Limb (tissue), 2 donors: ENCODE results near the gene PLXNB1.

Source experiments
- DNase-seq, 2 donors: peaks; one replicate each; pipeline ENCODE4 v3.0.0-alpha.2; 2016; ENCODE audit errors: extremely low spot score in 2 of 2

The PLXNB1 gene

DNA sequence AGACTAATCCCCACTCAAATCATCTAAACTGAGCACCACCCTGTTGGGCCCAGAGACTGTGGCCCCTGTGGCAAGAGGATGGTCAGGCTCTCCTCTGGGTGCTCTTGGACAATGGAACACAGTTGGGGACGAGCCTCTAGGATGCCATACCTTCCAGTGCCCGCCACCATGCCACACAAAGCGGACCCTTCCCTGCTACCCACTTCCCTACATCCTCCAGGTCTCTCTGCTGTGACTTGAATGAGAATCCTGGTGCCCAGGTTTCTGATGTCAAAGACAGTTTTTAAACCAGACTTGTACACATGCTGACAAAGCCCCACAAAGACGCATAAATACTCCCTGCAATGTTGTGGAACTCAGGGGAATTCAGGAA, 5.3 kb upstream of the PLXNB1 start:
- DNase-seq: no peak

DNA sequence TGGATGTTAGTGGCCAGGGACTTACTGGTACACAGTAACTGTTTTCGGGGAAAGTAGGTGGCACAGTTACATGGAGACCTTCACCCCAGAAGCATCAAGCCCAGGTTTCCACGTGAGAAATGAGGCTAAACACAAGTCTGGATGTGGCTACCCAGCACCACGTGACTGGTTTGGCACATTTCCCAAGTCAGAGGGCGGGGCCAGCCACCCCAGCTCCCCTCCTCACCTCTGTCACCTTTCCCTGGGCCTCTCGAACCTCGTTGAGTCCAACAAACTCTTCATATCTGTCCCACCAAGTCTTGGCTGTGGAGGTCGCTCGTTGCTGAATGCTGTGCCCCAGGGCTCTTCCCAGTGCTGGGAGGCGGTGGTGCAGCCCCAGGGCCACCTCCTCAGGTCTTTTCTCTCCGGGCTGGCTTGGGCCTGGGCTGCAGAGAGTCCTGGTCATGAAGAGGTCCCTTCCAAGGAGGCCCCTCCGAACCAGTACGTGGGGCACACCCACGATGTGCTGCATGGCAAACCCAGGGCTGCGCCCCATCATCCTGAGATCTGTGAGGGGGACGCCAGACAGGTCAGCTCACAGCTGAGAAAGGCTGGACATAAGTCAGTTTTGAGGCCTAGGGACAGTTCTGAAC, 4.8 kb upstream of the PLXNB1 start:
- DNase-seq: peak in 1 of 2 donors; percentile 29

DNA sequence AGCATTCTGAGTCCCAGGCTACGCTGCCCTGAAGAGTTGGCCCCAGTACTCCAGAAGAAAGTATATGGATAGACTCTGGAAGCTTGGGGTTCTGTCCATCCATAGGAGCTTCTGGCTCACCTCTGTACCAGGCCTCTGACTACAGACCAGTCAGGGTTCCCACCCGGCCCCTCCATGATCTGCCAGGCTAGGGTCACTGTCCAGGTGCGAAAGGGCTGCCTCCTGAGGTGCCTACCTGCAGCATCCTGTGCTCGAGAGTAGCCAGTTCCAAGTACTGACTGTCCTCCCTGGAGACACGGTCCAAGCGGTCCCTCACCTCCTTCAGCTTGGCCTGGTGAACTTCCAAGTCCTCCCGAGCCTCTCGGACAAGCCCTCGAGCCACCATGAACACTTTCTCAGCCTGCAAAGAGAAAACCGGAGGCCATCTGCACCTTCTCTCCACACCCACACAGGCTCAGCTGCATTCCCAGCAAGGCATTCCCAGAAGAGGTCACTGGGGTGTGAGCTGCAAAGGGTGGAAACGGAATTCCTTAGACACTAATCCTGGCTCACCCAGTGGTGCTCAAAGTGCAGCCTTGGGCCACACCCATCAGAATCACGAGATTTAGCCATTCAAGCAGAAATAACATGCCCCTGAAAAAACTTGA, 3.7 kb upstream of the PLXNB1 start:
- peak in 1 of 2 donors; percentile 27 for DNase-seq

DNA sequence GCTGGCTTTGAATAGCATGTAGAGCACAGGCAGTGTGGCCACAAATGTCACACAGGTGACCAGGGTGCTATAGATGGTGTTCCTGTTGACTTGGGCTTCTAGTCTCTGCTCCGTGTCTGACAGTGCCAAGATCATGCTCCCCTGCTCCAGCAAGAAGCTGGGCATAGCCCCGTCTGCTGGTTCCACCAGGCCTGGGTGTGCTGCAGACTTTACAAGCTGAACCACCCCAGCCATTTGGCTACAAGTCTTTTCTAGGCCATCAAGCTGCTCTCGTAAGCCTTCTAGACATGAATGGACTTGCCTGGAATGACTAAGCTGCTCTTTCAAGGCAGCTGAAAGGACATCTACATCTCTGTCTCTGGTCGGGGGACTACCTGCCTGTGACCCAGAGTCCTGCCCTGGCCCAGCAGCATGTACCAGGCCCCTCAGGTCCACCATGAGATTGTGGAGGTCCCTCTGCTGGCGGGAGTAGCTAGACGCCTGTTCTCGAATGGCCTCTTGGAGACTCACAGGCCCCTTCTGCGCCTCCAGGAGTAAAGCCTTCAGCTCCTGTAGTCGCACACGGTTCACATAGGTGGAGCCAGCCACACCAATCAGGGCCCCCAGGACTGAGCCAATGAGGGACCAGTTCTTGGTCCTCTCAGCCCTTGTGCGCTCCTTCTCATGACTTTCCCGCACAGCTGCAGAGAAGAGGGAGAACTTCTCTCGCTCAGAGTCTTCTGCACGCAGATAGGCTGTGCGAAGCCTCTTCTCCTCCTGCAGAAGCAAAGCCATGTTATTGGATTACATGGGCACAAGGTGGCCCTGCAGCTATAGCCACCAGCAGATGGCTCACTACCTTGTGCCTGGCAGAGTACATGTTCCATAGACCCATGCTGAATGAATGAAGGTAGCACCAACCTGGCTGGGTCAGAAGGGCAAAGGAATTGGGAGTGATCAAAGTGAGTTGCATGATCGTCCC, 2.8 kb upstream of the PLXNB1 start:
- peak in 1 of 2 donors; percentile 29 for DNase-seq

DNA sequence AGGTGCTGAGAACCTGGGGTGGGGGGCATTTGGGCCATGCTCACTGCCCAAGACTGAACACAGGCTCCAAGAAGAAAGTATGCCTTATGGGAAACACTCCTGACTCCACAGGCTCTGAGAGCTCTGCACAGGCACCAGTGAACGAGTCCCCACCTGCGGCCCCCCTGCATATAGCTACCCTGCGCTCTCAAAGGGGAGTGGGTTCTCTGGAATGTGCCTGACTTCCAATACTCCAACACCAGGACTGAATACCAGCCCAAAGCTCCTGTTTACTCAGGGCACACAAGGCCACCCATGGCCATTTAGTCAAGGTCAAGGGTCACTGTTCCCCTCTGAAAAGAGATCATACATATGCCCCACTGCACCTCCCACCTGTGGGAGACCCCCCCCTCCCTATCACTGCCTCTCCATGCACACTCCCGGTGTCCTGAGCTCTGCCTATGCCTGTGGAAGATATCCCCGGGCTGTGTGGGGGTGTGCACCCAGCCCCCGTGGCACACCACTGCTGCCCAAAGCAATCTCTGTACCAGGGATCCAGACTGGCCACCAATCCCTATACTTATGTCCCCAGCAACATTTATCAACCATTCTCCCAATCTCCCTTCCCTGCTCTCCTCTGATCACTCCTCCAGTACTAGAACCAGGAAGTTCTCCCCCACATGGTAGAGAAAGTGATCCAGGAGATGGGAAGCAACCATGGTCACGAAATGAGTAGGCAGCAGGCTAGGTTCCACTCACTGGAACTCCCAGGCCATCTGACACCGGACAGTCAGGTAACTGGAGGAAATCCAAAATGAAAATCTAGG, 1.5 kb upstream of the PLXNB1 start:
- DNase-seq: no peak

DNA sequence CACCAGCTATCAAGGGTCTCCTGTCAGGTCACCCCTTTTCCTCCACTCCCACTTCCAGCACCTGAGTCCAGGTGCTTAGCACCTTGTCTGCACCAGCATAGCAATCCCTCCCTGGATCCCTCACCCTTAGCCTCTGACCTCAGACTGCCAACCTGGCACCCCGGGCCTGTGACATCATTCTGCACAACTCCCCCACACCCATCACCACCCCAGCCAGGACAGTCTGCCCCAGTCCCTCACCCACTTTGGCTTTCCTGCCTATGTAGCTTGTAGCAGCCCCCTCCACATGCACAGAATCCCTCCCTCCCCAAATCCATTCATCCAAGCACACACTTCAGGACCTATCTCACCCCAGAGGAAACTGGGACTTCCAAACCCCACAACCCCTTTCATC, 819 bp upstream of the PLXNB1 start:
- DNase-seq: no peak

DNA sequence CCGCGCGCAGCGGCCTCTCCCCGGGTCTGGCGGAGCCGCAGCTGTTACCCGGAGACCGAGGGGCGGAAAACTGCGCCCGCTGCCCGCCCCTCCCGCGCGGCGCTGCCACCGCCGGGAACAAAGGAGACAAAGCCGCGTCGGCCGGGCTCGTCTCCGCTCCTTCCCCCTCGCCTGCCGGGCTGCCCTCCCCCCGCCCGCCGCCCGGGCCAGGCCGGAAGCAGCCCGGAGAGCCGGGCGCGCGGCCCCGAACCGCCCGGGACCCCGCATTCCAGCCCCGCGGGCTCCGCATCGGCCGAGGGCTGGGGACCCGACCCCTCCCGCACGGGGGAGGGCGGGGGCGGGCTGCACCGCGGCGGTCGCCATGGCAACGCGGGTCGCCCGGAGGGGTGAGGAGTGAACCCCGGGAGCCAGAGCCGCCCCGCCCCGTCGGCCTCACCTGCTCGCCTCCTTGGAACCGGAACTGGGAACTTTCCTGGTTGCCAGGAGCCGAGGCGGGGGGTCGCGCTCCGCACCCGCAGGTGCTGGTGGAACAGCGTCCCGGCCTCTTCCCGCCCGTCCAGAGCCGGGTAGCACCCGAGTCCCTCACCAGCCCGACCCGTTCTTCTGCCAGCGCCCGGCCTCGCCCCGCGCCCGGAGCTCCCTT, 448 bp downstream of the PLXNB1 start:
- peak; percentile 15 to 84 for DNase-seq

DNA sequence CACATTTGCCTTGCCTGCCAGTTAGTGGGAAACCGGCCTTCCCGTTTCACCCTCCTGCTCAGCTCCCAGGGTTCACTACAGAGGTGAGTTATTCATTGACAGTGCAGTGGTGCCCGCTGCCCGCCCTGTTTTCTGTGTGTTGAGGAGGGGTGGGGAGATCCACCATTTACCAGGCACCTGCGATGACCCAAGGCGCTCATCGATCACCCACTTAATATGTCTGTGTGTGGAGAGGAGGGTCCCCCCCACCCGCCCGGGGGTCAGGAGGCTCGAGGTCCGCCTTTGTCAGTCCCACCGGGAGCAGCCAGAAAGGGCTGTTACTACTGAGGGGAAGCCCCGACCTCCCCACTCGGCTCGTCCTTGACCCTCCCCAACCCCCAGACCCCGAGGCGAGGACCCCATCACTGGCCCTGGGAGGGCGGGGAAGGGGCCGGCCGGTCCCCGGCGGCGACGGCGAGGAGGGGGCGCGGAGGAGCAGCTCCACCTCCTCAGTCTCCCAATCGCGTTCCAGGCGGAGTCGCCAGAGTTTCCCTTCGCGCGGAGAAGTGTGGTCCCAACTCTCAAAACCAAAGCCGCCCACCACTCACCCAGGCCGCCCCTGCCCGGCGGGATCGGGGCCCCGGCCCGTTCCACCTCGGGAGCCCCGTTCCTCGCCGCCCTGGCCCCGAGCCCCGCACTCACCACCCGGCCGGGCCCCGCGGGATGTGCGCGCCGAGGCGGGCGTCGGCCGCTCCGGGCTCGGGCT, 1.1 kb downstream of the PLXNB1 start:
- peak; percentile 55 to 84 for DNase-seq

DNA sequence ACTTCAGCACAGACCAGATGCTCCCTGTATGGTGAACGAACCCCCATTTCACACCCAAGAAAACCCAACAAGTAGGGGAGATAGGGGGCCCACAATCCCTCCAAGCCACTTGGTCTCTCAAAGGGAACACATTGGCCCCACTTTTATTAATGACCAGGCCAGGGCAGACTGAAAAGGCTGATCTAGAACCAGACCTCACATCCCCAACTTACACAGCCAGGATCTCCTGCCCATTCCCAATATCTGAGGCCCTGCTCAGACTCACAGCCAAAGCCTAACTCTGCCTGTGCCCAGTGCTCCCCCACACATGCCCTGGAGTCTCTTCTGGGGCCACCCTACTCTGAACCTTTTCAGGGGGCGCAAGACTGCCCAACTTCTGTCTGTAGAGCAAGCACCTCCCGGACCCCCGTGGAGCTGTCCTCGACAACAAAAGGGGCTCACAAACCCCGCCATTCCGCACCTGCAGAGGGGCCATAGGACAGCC, 1.8 kb downstream of the PLXNB1 start:
- DNase-seq: peak in 1 of 2 donors; percentile 44

DNA sequence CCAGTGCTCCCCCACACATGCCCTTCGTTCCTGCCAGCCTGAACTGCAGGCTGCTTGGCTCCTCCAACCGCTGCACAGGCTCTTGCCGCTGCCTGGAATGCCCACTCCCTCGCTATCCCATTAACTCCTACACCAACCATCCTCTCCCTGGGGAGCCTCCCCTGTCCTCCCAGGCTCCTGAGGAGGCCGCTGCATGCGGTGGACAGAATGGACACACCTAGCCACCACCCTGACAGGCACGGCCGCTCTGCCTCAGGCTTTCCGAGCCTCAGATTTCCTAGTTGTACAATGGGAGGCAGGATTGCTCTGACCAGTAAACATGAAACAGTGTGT, 2.3 kb downstream of the PLXNB1 start:
- no peak for DNase-seq

DNA sequence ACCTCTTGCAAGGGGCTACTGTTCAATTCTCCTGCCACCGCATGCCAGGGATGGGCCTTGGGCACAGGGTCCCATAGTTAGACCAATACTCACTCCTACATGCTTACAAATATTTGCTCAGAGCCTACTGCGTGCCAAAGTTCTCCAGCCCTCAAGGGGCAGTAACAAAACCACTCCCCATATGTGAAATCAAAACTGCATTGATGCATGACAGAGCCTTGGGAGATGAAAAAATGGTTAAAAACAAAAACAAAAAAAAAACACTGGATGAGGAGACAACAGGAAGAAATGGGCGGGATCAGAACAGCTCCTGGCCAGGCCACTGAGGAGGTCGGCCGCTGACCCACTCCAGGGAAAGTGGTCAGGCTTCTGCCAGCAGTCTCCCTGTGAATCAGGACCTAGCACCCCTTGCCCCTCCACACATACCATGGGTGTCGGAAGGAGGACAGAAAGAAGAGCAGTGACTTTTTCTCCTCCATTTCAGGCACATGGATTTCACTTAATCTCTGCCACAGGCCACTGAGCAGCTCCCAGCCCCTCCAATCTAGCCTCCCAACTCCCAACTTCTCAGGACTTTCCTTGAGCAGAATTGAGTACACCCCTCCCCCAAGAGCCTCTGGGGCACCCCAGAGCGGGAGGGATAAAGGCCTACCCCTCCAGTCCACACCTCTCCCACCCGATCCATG, 2.8 kb downstream of the PLXNB1 start:
- DNase-seq: no peak

DNA sequence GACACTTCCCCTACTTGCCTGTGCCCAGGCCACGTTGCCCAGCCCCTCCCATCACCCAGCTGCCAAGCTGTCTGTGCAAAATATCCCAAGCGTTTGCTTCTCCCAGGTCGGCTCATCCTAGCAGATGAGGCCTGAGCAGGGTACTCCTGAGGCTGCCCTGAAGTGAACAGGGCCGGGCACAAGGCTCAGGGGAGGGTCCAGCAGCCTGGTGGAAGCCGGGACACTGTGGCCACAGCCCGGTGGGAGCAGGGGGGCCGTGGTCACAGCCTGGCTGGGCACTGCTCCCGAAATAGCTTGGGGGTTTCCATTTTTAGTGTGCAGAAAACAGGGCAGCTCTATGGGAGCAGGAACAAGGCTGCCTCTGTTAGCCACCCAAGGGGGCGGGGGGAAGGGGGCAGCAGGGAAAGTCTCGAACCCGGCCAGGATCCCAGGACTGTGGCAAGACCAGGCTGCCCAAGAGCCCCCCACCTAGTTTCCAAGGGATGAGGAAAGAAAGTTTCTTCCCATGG, 3.4 kb downstream of the PLXNB1 start:
- peak; percentile 30 to 63 for DNase-seq

DNA sequence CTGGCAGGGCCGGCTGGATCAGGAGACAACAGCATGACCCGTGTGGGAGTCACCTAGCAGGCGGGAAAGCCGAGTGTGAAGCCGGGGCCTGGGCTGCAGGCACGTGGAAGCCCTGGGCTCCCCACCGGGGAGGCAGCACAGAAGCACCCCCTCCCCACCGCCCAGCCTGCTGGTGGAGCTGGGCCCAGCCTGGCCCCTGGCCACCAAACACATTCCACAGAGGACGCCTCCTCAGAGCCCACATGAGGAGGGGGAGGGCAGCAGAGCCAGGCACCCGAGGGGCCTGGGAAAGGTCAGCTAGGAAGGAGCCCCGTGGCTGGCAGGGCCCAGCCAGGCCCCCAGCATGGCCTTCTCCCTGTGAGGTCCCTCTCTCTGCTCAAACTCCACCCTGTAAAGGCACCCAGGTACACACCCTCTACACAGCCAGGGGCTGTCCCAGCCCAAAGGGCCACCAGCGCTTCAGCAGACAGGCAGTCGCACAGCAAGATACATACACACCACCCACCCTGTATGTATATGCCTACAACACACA, 4.5 kb downstream of the PLXNB1 start:
- peak in 1 of 2 donors; percentile 62 for DNase-seq

DNA sequence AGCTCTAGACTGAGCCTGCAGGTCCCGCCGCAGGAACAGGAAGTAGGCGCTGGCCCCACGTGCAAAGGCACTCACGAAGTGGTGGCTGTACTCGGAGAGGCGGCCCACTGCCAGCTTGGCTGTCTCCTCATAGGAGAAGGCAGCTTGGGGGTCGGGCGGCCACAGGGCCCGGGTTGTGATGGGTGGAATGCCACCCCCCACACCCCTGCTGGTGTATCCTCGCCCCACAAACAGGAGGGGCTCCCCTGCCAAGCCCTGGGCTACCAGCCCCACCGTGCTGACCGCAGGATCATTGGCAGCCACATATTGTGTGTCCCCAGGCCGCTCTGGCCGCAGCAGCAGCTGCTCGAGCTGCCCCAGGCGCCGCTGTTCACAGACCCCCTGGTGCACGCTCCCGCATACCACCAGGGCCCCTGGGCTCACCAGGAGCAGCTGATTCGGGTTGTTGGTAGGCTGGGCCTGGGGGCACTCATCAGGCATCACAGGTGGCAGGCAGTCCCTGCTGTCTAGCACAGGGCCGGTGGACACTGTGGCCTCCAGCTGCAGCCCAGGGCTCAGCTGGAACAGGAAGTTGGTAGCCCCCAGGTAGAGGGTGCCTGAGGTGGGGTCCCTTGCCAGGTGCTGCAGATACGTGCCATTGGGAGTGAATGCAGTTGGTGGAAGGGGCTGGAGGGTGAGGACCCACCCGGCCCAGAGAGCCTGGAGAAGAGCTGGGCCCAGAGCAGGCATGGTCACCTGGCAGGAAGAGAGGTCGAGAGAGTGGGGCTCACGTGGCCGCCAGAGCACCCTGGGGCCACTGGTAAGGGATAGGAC, 5.8 kb downstream of the PLXNB1 start:
- no peak for DNase-seq

DNA sequence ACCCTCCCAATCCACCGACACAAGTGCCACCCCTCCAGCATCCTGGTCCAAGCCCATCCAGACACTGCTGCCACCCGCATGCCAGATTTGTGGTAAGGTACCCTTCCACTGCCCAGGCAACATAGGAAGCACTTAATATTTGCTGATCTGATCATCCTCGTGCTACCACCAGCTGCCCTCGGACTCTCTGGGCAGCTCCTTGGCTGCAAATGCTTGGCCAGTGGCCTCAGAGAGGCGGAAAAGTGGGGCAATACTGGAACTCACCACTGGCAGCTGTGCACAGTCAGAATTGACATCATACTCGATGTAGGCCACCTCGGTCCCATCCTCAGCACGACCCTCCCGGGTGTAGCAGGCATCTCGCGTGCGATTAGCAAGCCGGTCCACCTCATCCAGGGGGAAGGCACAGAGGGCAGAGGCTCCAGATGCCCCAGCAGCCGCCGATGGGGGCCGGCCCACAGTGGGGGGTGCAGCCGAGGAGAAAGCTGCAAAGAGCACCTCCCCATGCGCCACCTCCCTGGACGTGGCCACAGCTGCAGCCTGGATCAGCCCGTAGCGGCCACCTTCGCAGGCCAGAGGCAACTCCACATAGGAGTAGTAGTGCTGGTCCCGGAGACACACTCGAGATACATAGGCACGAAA, 6.5 kb downstream of the PLXNB1 start:
- DNase-seq: no peak

DNA sequence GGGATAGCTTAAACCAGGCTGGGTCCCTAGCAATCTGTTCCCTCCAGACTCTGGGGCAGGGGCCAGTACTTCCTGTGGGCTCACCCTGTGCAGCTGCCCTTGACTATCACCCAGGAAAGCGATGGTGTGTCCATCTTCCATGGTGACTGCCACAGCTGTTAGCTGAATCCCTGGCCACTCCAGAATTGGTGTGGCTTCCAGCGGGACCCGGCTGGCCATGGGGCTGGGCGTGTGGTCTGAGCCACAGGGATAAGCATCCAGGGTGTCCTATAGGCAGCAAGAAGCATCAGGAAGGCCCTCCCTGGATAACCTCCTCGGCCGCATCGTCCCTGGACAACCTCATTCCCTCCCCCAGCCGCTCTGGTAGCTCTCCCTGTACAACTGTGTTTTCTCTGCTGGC, 7.2 kb downstream of the PLXNB1 start:
- no peak for DNase-seq

DNA sequence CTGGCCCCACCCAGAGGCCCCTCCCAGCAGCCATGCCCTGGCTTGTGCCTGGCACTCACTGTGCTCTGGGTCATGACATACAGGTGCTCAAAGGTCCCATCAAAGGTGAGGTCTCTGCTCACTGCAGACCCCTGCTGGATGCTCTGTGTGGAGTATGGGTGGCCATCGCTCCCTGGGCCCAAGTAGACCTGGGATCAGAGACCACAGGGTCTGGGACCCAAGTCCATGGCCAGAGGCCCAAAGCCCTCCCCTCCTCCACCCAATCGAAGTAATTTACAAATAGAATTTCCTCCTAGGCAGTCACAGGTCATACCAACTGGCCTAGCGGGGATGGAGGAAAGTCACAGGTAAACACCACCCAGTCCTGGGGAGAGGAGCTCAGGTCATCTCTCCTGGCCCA, 7.6 kb downstream of the PLXNB1 start:
- DNase-seq: no peak

DNA sequence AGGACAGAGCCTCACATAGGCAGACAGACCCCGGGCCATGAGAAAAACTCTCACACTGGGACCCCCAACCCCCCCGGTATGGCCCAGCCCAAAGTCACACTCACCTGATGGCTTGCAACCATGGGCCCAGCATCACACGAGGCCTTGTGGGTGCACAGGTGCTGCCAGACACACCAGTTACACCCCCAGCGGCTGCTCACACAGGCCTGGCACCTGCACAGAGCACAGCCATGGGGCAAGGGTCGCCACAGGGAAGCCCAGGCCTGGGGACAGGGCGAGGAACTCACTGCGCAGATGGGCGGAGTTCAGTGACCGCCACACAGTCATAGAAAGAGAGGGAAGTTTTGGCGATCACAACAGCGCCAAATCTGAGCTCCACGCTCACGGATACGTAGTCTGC, 9.3 kb downstream of the PLXNB1 start:
- no peak for DNase-seq
